Right hindlimb (tissue), 1 donor: ENCODE measurements around the gene CFAP68.
"Not testable (repeated sequence)": the region's sequence is repeated elsewhere in the genome, so short reads cannot be mapped to it uniquely, and the experiment has no call there.

Experiments
- DNase-seq: peaks from one replicate; pipeline ENCODE4 v3.0.0-alpha.2; 2018

Gene CFAP68

DNA sequence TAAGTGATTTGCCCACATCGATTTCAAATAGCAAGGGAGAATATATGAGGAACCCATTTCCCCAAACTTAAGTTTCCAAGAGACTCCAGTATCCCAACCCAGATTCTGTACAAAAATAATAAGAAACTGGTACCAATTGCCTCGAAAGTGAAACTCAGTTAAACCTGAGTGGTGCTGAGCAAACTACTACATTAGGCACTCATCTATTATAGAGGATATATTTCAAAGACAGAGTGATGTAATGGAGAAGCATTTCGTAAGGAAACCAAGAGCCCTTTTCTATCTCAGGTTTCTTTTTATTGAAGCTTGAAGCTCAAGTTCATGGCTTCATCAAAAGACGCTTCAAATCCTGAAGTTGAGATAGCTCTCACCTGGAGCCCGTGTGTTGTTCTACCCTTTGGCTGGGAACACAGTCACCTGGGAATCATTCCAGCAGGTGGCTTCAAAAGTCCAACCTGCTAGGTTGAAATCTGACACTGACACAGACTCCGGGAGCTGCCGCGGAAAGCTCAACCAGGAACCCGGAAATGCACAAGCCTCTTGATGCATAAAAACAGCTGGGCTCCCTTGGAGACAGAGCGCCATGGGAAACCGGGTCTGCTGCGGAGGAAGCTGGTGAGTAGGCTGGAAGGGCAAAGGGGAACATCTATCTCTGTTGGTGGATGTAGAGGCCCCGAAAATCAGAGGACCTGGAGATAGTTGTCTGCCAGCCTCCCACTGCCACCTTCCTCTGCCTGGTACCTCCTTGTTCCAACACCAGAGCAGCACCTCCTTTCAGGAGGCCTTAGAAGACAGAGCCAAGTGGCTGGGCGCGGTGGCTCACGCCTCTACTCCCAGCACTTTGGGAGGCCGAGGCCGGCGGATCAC, 39.3 kb downstream of the CFAP68 start, which contains the start of gene C11orf52:
Gene C11orf52 (plus strand): TSS at position 524 of the 867 bp plus-strand sequence. CDS start 60 bp downstream, at position 584.
- DNase-seq: peak; percentile 62

DNA sequence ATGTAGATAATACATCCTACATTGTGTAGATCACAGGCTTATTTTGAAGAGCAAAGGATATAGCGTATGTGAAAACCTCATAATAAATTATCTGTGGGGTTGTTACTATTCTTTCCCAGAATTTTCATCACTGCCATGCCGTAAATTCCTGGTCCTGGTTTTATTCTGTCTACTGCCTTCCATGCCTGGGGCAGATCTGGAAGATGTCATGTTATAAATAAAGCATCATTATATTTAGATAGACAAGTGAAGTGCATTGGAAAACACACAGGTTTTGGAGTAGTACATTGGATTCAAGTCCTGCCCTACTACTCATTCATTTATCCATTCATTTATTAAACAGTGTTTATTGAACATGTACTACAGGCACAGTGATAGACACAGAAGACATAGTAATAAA, 41.6 kb downstream of the CFAP68 start:
- DNase-seq: no peak

DNA sequence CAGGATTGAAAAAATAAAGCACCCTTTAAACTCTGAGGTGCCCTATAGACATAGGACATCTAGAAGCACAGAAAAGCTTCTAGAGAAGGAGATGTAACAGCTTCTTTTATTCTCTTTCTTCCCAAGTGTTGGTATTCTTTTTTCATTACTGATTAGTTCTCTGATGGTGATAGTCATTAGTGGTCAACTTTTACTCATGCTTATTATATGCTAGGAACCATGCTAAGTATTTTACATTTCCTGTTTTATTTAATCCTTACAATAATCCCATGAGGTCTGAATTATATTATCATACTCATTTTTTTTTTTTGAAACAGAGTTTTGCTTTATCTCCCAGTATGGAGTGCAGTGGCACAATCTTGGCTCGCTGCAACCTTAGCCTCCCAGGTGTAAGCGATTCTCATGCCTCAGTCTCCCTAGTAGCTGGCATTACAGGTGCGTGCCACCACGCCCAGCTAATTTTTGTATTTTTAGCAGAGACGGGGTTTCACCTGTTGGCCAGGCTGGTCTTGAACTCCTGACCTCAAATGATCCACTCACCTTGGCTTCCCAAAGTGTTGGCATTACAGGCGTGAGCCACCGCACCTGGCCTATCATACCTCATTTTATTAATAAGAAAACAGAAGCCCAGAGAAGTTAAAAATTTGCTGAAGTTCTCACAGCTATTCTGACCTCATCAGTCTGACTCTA, 42.3 kb downstream of the CFAP68 start:
- no peak for DNase-seq

DNA sequence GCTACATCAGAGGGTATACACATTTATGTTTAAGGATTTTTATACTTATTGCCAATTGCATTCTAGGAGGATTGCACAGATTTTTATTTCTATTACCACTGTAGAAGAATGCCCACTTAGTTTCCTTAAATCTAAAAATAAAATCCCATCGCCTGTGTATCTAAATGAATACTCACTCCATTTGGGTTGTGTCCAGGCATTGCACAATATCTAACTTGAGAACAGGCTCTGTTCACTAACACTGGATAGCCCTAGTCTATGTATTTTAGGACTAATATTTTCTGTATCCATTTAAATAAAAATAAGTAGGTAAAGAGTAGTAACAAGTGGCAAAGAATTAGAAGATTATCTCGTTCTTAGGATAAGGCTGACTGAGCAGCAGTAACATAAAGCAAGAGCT, 43.5 kb downstream of the CFAP68 start:
- no peak for DNase-seq

GRCh38 chr11:111923351-111923788, 44.0 kb downstream of the CFAP68 start:
- no peak for DNase-seq

- DNase-seq: no peak
These were observed 44.6 kb downstream of the CFAP68 start for GRCh38 chr11:111923951-111924350.

- DNase-seq: no peak
These were observed 46.6 kb downstream of the CFAP68 start for GRCh38 chr11:111925953-111926352.

- peak; percentile 99 for DNase-seq
These were observed 47.4 kb downstream of the CFAP68 start for GRCh38 chr11:111926505-111927391.

- no peak for DNase-seq
These were observed 51.1 kb downstream of the CFAP68 start for GRCh38 chr11:111930472-111930871.

DNA sequence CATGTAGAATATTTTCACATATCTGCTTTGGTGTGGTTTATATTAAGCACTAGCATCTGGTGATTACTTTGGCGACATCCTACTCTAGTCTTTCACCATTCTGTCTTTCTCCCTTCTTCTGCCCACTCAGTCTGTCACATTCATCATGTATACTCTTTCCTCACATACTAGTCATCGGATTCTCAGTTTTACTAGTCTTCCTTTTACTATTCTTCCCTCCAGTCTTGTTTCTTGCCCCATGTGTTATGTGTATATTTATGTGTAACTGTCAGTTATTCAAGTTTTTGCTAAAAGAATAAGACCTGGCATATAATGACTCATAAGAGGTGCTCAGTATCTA, 53.2 kb downstream of the CFAP68 start:
- DNase-seq: no peak

GRCh38 chr11:111933176-111933575, 53.8 kb downstream of the CFAP68 start:
- not testable (repeated sequence) for DNase-seq

GRCh38 chr11:111933872-111934271, 54.5 kb downstream of the CFAP68 start:
- no peak for DNase-seq

DNA sequence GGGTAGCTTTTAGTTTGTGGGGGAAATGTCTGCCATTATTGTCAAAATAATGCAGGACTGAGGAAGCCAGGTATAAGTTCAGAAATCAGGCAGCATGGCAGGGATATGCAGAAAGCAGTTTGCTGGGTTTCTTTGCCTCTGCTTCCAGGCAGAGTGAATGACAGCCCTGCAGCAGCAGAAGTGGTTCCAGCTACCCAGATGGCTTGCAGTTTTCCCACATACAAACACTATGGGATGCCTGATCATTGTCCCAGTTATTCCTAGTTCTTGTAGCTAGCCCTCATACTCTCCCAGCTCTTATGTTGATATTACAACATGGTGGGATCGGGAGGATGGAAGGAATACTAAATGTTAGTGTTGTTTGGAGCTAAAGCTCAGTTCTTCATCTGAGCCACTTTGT, 55.0 kb downstream of the CFAP68 start:
- no peak for DNase-seq
